A549 (cell line): ENCODE measurements around the gene DIPK1B.

Experiments used
- BHLHE40 ChIP-seq: IDR thresholded peaks from 2 replicates; pipeline ENCODE4 v1.6.1; 2012; ENCODE audit warnings: low read depth, low read length, inconsistent platforms
- CEBPB ChIP-seq, 2 experiments: fragments of >200 bp in 1 of 2; sonication (Bioruptor Twin) in 1 of 2; formaldehyde crosslinking in 1 of 2; IDR thresholded peaks; 2 replicates each; pipeline ENCODE4 v1.6.1; 2012 to 2016
- CTCF ChIP-seq: fragments of >200 bp; sonication (Bioruptor Twin); formaldehyde crosslinking; IDR thresholded peaks from 3 replicates; pipeline ENCODE4 v1.5.1; 2016
- ESRRA ChIP-seq: fragments of 150-350 bp; IDR thresholded peaks from 2 replicates; pipeline ENCODE4 v1.6.1; 2014; ENCODE audit warnings: mild to moderate bottlenecking, low read length, borderline replicate concordance
- FOSL2 ChIP-seq, 2 experiments: fragments of 450-650 bp in 1 of 2; fragments of >200 bp in 1 of 2; sonication (Bioruptor Twin) in 1 of 2; formaldehyde crosslinking; IDR thresholded peaks; 2 replicates each; pipeline versions ENCODE4 v1.5.0 to v1.6.1; 2016 to 2020; ENCODE audit warnings: mild to moderate bottlenecking in 1 of 2, moderate library complexity in 1 of 2
- HDAC2 ChIP-seq: fragments of 200-600 bp; sonication (generic); IDR thresholded peaks from 2 replicates; pipeline ENCODE4 v1.6.1; 2016
- HMGXB4 ChIP-seq: fragments of 250-450 bp; sonication (Bioruptor Pico); IDR thresholded peaks from 2 replicates; pipeline ENCODE4 v1.5.0; 2021; ENCODE audit warnings: mild to moderate bottlenecking, moderate library complexity, borderline replicate concordance
- JUN ChIP-seq, 2 experiments: fragments of >200 bp; sonication (Bioruptor Twin); formaldehyde crosslinking; IDR thresholded peaks; 2 replicates in 1 of 2; 3 replicates in 1 of 2; pipeline ENCODE4 v1.6.1; 2016 to 2017
- PBX3 ChIP-seq: IDR thresholded peaks from 2 replicates; pipeline ENCODE4 v1.6.1; 2012
- POLR2A ChIP-seq: IDR thresholded peaks from 2 replicates; pipeline ENCODE4 v1.6.1; 2012; ENCODE audit warnings: mild to moderate bottlenecking, low read length
- REST ChIP-seq: fragments of 200-600 bp; sonication (generic); IDR thresholded peaks from 2 replicates; pipeline ENCODE4 v1.6.1; 2016; ENCODE audit warnings: antibody characterized with exemption, mild to moderate bottlenecking, moderate library complexity
- USF2 ChIP-seq: fragments of 450-650 bp; IDR thresholded peaks from 2 replicates; pipeline ENCODE4 v1.6.1; 2014; ENCODE audit warnings: antibody characterized with exemption

- TF ChIP-seq CTCF, result no peak
- no peak for TF ChIP-seq FOSL2 (IDR thresholded peaks at IDR 0.05)
- TF ChIP-seq FOSL2 (CRISPR knock-in tag; IDR thresholded peaks at IDR 0.05), result no peak
- TF ChIP-seq ESRRA, result no peak
- TF ChIP-seq POLR2A, result no peak
- no peak for TF ChIP-seq BHLHE40
- no peak for TF ChIP-seq REST
- TF ChIP-seq JUN (IDR thresholded peaks at IDR 0.05), result no peak
- TF ChIP-seq HDAC2, result no peak
- TF ChIP-seq HMGXB4 (CRISPR knock-in tag), result no peak
- no peak for TF ChIP-seq USF2
- no peak for TF ChIP-seq PBX3
- no peak for TF ChIP-seq CEBPB (IDR thresholded peaks at IDR 0.05)
Measured at GRCh38 chr9:136744773-136745172, 32.4 kb downstream of the DIPK1B start.
